SHP77 treated with DMSO at 0.1 percent for 48 hours (cell line): Measurements from ENCODE around the gene POLN.

ENCODE experiments used
- DNase-seq: peaks from one replicate; lab custom pipeline; 2025; lab: John Stamatoyannopoulos, UW

POLN gene

GRCh38 chr4:2241410-2242353 is at the start of gene POLN, which contains the start of gene HAUS3:
TSS of gene POLN (minus strand) at chr4:2242121. CDS start at chr4:2229231, 12,890 bp downstream.
TSS of gene HAUS3 (minus strand) at chr4:2242121. CDS start at chr4:2240946, 1,175 bp downstream.
- peak; percentile 36 for DNase-seq

- no peak for DNase-seq
Measured at GRCh38 chr4:2290974-2291704, 49.2 kb upstream of the POLN start.

DNA sequence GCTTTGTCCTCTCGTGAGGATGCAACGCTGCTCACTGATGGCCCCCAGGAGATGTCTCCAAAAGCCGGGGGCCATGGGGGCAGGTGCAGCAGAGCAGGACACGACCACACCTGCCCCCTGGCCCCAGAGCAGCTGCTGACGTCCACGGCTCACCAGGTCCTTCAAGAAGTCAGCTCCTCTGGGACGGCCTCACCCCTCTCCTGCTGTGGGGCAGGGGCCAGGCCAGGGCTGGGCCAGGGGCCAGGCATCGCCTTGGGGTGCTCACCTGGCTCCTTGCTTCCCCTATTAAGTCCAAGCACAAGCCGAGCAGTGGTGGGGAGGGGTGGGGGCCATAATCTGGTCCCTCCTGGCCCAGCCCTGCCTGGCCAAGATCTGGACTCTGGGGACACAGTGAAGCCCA is 48.6 kb upstream of the POLN start:
- no peak for DNase-seq

GRCh38 chr4:2289955-2290333 is 48.0 kb upstream of the POLN start:
- no peak for DNase-seq

GRCh38 chr4:2289311-2289954 is 47.5 kb upstream of the POLN start:
- no peak for DNase-seq

GRCh38 chr4:2288051-2288541 is 46.2 kb upstream of the POLN start:
- DNase-seq: no peak

DNA sequence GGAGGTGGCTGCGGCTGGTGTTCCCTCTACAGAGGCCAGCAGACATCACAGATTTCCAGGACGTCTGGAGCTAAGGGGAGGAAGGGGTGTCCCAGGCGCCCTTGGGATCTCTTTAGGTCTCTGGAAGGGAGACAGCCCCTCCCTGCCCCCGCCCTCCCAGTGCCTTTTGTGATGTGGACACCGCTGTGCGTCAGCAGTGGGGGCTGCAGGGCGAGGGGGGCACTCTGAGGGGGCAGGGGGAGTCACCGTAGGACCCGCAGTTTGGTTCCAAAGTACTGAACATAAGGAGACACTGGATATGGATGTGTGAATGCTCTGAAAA is 45.6 kb upstream of the POLN start:
- no peak for DNase-seq

- no peak for DNase-seq
Measured at GRCh38 chr4:2286904-2287593, 45.1 kb upstream of the POLN start.

GRCh38 chr4:2285613-2286381 is 43.9 kb upstream of the POLN start:
- no peak for DNase-seq

DNA sequence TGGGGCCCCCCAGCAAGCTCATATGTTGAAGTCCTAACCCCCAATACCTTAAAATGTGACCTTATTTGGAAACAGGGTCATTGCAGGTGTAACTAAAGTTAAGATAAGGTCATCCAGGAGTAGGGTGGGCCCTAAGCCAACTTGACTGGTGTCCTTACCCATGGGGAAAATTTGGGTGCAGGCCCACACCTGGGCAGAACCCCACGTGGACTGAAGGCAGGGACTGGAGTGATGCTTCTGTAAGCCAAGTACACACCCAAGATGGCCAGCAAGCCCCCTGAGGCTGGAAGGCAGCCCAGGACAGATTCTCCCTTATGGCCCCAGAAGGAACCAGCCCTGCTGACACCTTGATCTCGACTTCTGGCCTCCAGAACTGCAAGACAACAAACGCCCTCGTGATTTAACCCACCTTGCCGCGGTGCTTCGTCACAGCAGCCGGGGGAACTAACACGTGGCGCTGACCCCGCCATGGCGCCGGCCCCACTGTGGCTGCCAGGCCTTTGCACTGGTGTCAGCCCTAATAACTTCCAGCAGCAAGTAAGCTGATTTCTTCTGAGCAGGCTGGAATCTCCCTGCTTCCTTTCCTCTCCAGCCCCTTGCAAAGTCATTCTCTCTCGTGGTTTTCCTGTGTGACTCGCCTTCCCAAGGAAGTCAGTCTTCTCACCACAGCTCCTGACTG is 43.2 kb upstream of the POLN start:
- no peak for DNase-seq

DNA sequence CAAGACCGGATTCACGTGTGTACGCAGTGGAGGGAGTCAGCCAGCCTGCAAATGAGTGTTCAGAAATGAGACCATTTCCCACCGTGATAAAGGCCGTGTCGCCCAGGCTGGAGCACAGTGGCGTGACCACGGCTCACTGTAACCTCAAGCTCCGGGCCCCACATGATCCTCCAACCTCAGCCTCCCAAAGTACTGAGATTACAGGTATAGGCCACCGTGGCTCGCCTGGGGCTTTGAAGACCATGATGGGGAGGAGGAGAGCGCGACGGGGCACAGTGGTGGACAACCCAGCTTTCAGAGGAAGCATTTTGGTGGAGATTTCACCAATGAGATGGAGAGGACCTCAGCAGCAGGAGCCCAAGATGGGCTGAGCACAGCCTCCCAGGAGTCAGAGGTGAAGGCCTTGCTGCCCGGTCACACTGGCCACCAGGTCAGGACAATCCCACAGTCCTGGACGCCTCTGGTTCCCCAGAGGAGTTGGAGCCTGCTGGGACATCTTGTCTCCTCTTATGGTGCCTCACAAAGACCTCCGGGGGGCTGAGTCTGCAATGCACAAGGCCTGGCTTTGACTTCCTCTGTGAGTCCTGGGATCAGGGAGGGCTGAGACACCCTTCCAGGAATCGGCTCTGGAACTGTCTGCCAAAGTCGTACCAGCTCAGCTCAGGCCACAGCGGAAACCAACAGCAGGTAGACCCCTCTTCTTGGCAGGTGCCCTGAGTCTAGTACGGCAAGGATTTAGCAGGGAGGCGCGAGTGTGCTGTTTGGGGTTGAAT is 42.4 kb upstream of the POLN start:
- DNase-seq: no peak

DNA sequence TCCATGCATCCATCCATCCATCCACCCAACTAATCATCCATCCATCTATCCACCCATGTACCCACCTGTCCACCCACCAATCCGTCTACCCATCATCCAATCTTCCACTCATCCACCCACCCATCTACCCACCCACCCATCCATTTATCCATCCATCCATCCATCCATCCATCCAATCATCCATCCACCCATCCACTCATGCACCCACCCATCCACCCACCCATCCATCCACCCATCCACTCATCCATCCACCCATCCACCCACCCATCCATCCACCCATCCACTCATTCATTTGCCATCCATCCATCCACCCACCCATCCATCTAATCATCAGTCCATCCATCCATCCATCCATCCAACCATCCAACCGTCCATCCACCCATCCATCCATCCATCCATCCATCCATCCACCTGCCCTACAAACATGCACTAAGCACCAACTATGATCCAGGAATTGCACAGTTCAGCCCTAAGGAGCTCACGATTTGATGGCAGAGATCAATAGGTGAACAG is 41.3 kb upstream of the POLN start:
- DNase-seq: no peak

- peak; percentile 13 for DNase-seq
Measured at GRCh38 chr4:2281575-2282343, 39.8 kb upstream of the POLN start.

DNA sequence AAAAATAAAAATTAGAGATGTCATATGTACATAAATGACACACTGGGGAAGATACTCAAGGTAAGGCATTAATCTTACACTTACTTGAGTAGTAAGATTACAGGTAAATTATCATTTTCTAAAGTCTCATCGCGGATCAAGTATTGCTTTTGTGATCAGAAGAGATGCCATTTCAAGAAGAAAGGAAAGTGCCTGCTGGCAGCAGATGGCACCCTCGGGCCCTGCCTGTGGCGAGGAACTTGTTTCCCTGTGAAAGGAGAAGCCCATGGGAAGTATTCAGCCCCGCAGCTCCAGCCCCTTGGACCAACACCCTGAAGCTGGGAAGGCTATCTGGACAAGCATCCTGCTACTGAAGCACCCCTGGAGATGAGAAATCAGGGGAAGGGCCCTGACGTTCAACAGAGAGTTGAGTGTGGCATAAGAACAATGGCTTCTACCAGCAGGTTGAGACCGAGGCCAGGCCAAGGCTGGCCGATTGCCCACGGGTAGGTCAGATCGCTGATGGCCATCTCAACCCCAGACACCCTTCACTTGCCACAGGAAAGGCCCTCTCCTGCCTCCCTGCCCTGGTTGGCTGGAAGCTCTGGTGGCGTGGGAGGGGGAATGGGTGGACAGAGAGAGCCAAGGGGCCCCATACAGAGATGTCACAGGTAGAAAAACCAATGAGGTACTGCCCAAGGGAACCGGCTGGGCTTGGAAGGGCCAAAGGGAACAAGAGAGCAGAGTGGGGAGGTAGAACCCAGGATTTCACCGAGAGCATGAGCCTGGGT is 38.8 kb upstream of the POLN start:
- no peak for DNase-seq

GRCh38 chr4:2277956-2278355 is 36.0 kb upstream of the POLN start:
- DNase-seq: no peak

DNA sequence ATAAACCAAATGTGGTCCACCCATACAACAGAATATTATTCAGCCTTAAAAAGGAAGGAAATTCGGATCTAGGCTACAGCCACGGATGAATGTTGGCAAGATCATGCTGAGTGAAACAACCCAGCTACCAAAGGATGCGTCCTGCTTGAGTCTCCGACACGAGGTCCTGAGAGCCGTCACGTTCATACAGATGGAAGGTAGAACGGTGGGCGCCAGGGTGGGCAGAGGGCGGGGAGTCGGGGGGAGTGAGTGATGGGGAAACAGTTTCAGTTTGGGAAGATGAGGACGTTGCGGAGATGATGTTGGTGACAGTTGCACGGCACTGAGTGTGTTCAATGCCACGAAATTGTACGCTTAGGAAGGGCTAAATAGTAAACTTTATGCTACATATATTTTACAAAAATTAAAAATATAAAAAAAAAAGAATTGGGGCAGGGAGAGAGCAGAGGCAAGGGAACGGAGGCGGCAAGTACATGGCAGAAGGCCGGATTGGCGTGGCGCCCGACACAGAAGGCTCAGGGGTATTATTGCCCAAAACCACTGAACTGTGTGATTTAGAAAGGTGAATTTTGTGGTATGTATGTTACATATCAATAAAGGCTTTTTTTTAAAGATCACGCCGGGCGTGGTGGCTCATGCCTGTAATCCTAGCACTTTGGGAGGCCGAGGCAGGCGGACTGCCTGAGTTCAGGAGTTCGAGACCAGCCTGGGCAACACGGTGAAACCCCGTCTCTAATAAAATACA is 34.8 kb upstream of the POLN start:
- no peak for DNase-seq

DNA sequence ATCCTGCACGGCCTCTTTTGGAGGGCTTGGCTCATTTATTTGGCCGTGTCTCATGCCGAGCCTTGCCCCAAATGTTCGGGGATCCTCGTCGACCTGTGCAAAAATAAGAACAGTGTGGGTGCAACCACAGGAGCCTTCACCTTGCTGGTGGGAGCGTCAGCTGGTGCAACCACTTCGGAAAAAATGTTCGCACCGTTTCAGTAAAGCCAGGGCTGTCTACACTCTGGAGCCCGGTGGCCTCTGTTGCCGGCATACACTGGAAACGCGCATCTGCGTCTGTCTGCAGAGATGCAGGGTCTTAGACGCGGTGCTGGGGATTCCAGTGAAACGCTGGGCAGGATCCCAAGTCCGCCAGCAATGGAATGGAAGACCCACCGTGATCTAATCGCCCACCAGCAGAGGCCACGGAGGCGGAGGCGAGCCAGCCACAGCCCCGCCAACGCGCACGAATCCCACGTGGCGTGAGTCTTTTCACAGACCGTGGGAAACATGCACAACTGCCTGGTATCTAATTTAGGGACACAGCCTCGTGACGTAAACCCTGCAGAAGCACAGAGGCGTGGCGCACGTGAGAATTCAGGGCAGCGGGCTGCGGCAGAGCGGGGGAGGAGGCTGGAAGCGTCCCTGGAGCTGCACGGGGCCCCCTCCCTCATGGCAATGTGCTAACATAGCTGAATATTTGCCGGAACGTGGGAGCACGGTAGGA is 33.8 kb upstream of the POLN start:
- no peak for DNase-seq
